Mammary epithelial cell (primary cell): ENCODE results near the gene BLCAP.
"Not testable (repeated sequence)": the region's sequence is repeated elsewhere in the genome, so short reads cannot be mapped to it uniquely, and the experiment has no call there.

Experiments
- EZH2 ChIP-seq: IDR thresholded peaks from 2 replicates; pipeline ENCODE4 v1.6.1; 2012; ENCODE audit warnings: low read length, inconsistent platforms, borderline replicate concordance
- TF ChIP-seq, protein P1 (sequence below), 2 donors: IDR thresholded peaks in 1 of 2; conservative IDR thresholded peaks in 1 of 2; 2 replicates each; pipeline ENCODE4 v1.5.1; 2011 to 2012; ENCODE audit warnings: inconsistent platforms in 2 of 2, low read length in 2 of 2, mild to moderate bottlenecking in 2 of 2, control low read depth in 1 of 2, low read depth in 1 of 2; ENCODE audit not compliant: insufficient read depth in 1 of 2; ENCODE audit errors: extremely low read depth in 1 of 2

DNA sequence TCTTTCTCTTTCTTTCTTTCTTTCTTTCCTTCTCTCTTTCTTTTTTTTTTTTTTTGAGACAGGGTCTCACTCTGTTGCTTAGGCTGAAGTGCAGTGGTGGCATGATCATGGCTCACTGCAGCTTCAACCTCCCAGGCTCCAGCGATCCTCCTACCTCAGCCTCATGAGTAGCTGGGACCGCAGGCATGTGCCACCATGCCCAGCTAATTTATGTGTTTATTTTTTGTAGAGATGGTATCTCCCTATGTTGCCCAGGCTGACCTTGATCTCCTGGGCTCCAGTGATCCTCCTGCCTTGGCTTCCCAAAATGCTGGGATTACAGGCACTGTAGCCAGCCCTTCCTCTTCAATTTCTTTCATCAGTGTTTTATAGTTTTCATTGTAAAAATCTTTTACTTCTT, 24.0 kb upstream of the BLCAP start:
- TF ChIP-seq, protein P1, sequence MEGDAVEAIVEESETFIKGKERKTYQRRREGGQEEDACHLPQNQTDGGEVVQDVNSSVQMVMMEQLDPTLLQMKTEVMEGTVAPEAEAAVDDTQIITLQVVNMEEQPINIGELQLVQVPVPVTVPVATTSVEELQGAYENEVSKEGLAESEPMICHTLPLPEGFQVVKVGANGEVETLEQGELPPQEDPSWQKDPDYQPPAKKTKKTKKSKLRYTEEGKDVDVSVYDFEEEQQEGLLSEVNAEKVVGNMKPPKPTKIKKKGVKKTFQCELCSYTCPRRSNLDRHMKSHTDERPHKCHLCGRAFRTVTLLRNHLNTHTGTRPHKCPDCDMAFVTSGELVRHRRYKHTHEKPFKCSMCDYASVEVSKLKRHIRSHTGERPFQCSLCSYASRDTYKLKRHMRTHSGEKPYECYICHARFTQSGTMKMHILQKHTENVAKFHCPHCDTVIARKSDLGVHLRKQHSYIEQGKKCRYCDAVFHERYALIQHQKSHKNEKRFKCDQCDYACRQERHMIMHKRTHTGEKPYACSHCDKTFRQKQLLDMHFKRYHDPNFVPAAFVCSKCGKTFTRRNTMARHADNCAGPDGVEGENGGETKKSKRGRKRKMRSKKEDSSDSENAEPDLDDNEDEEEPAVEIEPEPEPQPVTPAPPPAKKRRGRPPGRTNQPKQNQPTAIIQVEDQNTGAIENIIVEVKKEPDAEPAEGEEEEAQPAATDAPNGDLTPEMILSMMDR (conservative IDR thresholded peaks at IDR 0.05 in 1 of 2, IDR thresholded peaks at IDR 0.05 in 1 of 2; ENCODE audit: extremely low read depth in 1 of 2, insufficient read depth in 1 of 2, low read depth in 1 of 2, low read length in 2 of 2), result not testable (repeated sequence)
- TF ChIP-seq EZH2, result not testable (repeated sequence)
